Measurements from ENCODE around the gene RAP2B. TPM values are rescaled to one million over a fixed set of nuclear protein-coding genes. Genes with fewer than 3 reads are reported as not detected.

RAP2B gene
- polyA plus RNA-seq, 3 donors: 17.5 to 35.5 (median 24.7) TPM

DNA sequence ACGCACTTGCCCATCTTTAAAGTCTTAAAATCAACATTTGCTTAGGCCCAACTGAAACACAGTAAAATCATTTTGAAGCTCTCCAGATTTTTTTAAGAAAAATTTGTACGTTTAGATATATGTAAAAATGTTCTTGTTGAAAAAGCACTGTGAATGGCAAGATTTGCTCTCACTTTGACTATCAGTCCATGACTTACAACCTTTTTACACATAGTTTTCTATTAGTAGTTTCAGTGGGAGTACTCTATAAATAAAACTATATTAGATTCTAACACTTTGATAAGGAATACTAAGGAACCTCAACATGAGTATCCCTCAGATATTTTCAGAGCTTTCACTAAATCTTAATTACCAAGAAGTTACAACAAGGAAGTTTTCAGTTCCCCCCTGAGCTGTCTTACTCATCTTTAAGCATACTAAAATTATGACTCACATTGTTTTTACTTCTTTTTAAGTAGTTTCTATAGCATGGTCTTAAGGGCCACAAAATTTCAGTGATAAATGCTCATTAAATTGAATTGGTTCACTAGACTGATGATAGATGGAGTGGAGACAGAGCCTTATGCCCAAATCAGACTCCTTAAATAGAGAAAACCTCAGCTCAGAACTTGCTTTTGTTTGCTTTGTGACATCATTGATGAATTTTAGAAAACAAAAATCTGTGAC, 31.6 kb upstream of the RAP2B start:
- Mint-ChIP-seq H3K4me1 (peaks cover 43% of the 10 kb centered on the region), H3K9me3 (peaks cover 0 to 3% (median 0%) of the 10 kb centered on the region in 7 donors), H3K4me3 (peak overlapping the region in 1 of 2 donors; percentile 4), H3K27me3 (ENCODE audit: low read depth in 3 of 3) (no peaks in the 10 kb centered on the region), H3K36me3 (no peaks in the 10 kb centered on the region), H3K27ac (peak overlapping the region; percentile 61 to 92 (median 85))
- no CpG with 5 or more reads among the region's 2 CpGs for whole genome bisulfite sequencing (ENCODE audit: insufficient coverage)
- TF ChIP-seq, protein P1, sequence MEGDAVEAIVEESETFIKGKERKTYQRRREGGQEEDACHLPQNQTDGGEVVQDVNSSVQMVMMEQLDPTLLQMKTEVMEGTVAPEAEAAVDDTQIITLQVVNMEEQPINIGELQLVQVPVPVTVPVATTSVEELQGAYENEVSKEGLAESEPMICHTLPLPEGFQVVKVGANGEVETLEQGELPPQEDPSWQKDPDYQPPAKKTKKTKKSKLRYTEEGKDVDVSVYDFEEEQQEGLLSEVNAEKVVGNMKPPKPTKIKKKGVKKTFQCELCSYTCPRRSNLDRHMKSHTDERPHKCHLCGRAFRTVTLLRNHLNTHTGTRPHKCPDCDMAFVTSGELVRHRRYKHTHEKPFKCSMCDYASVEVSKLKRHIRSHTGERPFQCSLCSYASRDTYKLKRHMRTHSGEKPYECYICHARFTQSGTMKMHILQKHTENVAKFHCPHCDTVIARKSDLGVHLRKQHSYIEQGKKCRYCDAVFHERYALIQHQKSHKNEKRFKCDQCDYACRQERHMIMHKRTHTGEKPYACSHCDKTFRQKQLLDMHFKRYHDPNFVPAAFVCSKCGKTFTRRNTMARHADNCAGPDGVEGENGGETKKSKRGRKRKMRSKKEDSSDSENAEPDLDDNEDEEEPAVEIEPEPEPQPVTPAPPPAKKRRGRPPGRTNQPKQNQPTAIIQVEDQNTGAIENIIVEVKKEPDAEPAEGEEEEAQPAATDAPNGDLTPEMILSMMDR (IDR thresholded peaks at IDR 0.05): no peak
- H3K79me2 ChIP-seq (ENCODE audit: insufficient read depth, low read length): no peaks in the 10 kb centered on the region
- H3K36me3 ChIP-seq (replicated peaks in 1 of 2; ENCODE audit: control insufficient read depth in 1 of 2, insufficient read depth in 2 of 2, low read length in 2 of 2): no peaks in the 10 kb centered on the region
- H3K27me3 ChIP-seq (ENCODE audit: control insufficient read depth in 2 of 2, insufficient read depth in 2 of 2, low read length in 2 of 2): no peaks in the 10 kb centered on the region
- peak overlapping the region; percentile 30 to 87 for H3K27ac ChIP-seq (ENCODE audit: low read depth in 1 of 2, low read length in 2 of 2)
- no peaks in the 10 kb centered on the region for H3K9me3 ChIP-seq (replicated peaks in 1 of 2; ENCODE audit: control insufficient read depth in 1 of 2, insufficient read depth in 1 of 2, low read length in 2 of 2)
- DNase-seq: peak; percentile 55 to 86 (median 79)
- peak overlapping the region; percentile 54 for H3K4me2 ChIP-seq (replicated peaks; ENCODE audit: extremely low read depth, low read length, poor library complexity, severe bottlenecking)
- intact Hi-C loops (cut with micrococcal nuclease): no loop called here
- no peak overlapping the region for H2AFZ ChIP-seq (ENCODE audit: insufficient read depth, low read depth, low read length, poor library complexity, severe bottlenecking)
- peaks cover 38 to 51% of the 10 kb centered on the region in 2 donors for H3K4me1 ChIP-seq (ENCODE audit: control insufficient read depth in 1 of 2, insufficient read depth in 2 of 2, low read length in 2 of 2)
- H3K4me3 ChIP-seq (replicated peaks in 1 of 3; ENCODE audit: low read depth in 2 of 3, low read length in 3 of 3): peak overlapping the region in 1 of 3 experiments; percentile 47
- H3K9ac ChIP-seq (ENCODE audit: insufficient read depth, low read length, poor library complexity, severe bottlenecking): no peak overlapping the region
- no peaks in the 10 kb centered on the region for H4K20me1 ChIP-seq (ENCODE audit: insufficient read depth, low read length)

DNA sequence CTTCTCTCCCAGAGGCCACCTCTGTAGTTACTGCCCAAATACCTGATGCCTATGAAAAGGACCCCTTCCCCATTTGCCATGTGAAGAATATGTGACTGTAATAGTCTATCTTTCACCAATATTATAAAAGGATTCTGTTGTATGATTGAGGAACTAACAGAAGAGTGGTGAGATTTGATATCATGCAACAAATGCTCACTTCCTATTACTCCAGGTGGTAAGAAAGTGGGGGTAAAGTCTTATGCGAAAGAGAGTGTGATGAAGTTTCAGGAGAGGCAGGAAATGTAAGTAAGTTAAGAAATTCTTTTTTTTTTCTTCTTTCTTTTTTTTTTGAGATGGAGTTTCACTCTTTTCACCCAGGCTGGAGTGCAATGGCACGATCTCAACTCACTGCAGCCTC, 24.4 kb upstream of the RAP2B start:
- H3K4me3 Mint-ChIP-seq: no peak overlapping the region
- H4K20me1 ChIP-seq (ENCODE audit: insufficient read depth, low read length): no peaks in the 10 kb centered on the region

More for the DNA sequence above, 24.4 kb upstream of the RAP2B start:
- peak overlapping the region; percentile 72 to 93 (median 87) for H3K27ac Mint-ChIP-seq
- no CpG with 5 or more reads among the region's 2 CpGs for WGBS (ENCODE audit: insufficient coverage)
- H3K4me2 ChIP-seq (replicated peaks; ENCODE audit: extremely low read depth, low read length, poor library complexity, severe bottlenecking): no peak overlapping the region
- no peaks in the 10 kb centered on the region for H3K36me3 ChIP-seq (replicated peaks in 1 of 2; ENCODE audit: control insufficient read depth in 1 of 2, insufficient read depth in 2 of 2, low read length in 2 of 2)
- no peak overlapping the region for H3K4me3 ChIP-seq (replicated peaks in 1 of 3; ENCODE audit: low read depth in 2 of 3, low read length in 3 of 3)
- no peak overlapping the region for H2AFZ ChIP-seq (ENCODE audit: insufficient read depth, low read depth, low read length, poor library complexity, severe bottlenecking)
- peak in 2 of 3 donors; percentile 50 to 54 for DNase-seq
- intact Hi-C loops (cut with micrococcal nuclease): loop anchor here in 1 of 2 donors (5.0 kb wide), 1 partner anchor 95 kb away; no protein-coding TSS in a partner anchor
- no peaks in the 10 kb centered on the region for H3K9me3 ChIP-seq (replicated peaks in 1 of 2; ENCODE audit: control insufficient read depth in 1 of 2, insufficient read depth in 1 of 2, low read length in 2 of 2)
- H3K27ac ChIP-seq (ENCODE audit: low read depth in 1 of 2, low read length in 2 of 2): no peak overlapping the region
- peaks cover 27 to 39% of the 10 kb centered on the region in 2 donors for H3K4me1 ChIP-seq (ENCODE audit: control insufficient read depth in 1 of 2, insufficient read depth in 2 of 2, low read length in 2 of 2)
- no peak overlapping the region for H3K9ac ChIP-seq (ENCODE audit: insufficient read depth, low read length, poor library complexity, severe bottlenecking)
- H3K4me1 Mint-ChIP-seq: peaks cover 36% of the 10 kb centered on the region
- peaks cover 0 to 2% (median 0%) of the 10 kb centered on the region in 7 donors for H3K9me3 Mint-ChIP-seq
- peaks cover 0 to 2% (median 0%) of the 10 kb centered on the region in 3 donors for H3K27me3 Mint-ChIP-seq (ENCODE audit: low read depth in 3 of 3)
- TF ChIP-seq, protein P1 (IDR thresholded peaks at IDR 0.05): no peak
- no peaks in the 10 kb centered on the region for H3K79me2 ChIP-seq (ENCODE audit: insufficient read depth, low read length)
- H3K36me3 Mint-ChIP-seq: peaks cover 0 to 2% of the 10 kb centered on the region in 2 donors
- H3K27me3 ChIP-seq (ENCODE audit: control insufficient read depth in 2 of 2, insufficient read depth in 2 of 2, low read length in 2 of 2): no peaks in the 10 kb centered on the region
